GM19035 (cell line): ENCODE results near the gene TYK2.
"Not testable (repeated sequence)": the region's sequence is repeated elsewhere in the genome, so short reads cannot be mapped to it uniquely, and the experiment has no call there.

Experiments
- ATAC-seq: cut with Tn5 transposase; IDR thresholded peaks from one replicate; pipeline ENCODE4 v1.9.1; 2021; ENCODE audit not compliant: unreplicated experiment

TYK2 gene

GRCh38 chr19:10408511-10409283 is 28.3 kb upstream of the TYK2 start:
- no peak for ATAC-seq

- ATAC-seq, result no peak
Observed at GRCh38 chr19:10407096-10407495, 26.7 kb upstream of the TYK2 start.

GRCh38 chr19:10406191-10406590 is 25.8 kb upstream of the TYK2 start:
- no peak for ATAC-seq

GRCh38 chr19:10404888-10405820 is 24.8 kb upstream of the TYK2 start:
- no peak for ATAC-seq

- ATAC-seq, result peak; percentile 77
Observed at GRCh38 chr19:10403137-10404021, 23.0 kb upstream of the TYK2 start, which contains the start of gene CDC37. TSS of gene CDC37 (minus strand) at chr19:10403542. CDS start at chr19:10403479, 63 bp downstream.

- ATAC-seq, result no peak
Observed at GRCh38 chr19:10402441-10403038, 22.2 kb upstream of the TYK2 start.

- no peak for ATAC-seq
Observed at GRCh38 chr19:10399878-10400277, 19.5 kb upstream of the TYK2 start.

GRCh38 chr19:10399340-10399739 is 19.0 kb upstream of the TYK2 start:
- ATAC-seq, result not testable (repeated sequence)

- ATAC-seq, result no peak
Observed at GRCh38 chr19:10398819-10399218, 18.4 kb upstream of the TYK2 start.

- ATAC-seq, result no peak
Observed at GRCh38 chr19:10395917-10396316, 15.5 kb upstream of the TYK2 start.

GRCh38 chr19:10395436-10395835 is 15.1 kb upstream of the TYK2 start:
- ATAC-seq, result no peak

GRCh38 chr19:10395003-10395402 is 14.6 kb upstream of the TYK2 start:
- no peak for ATAC-seq

- no peak for ATAC-seq
Observed at GRCh38 chr19:10393137-10393536, 12.8 kb upstream of the TYK2 start.

GRCh38 chr19:10392120-10392519 is 11.7 kb upstream of the TYK2 start:
- ATAC-seq, result no peak

- no peak for ATAC-seq
Observed at GRCh38 chr19:10390652-10391286, 10.4 kb upstream of the TYK2 start.

GRCh38 chr19:10389863-10390262 is 9.5 kb upstream of the TYK2 start:
- ATAC-seq, result no peak

- ATAC-seq, result no peak
Observed at GRCh38 chr19:10388957-10389356, 8.6 kb upstream of the TYK2 start.

GRCh38 chr19:10384580-10384979 is 4.2 kb upstream of the TYK2 start:
- no peak for ATAC-seq

GRCh38 chr19:10383223-10383499 is 2.8 kb upstream of the TYK2 start:
- ATAC-seq, result not testable (repeated sequence)

- no peak for ATAC-seq
Observed at GRCh38 chr19:10379880-10380312, 476 bp downstream of the TYK2 start.
